ENCODE data around the gene FNDC11. TPM values are rescaled to one million over a fixed set of nuclear protein-coding genes. Genes with fewer than 3 reads are reported as not detected.

The FNDC11 gene
- total RNA-seq, 1 experiment from 2014 or later: 2.5 TPM

GRCh38 chr20:63536997-63537524, 16.9 kb upstream of the FNDC11 start, which contains the start of gene PTK6:
TSS of gene PTK6 (minus strand) at chr20:63537376. CDS start at chr20:63537314, 62 bp downstream.
- DNase-seq: no peak
- Histone ChIP-seq H3K4me2 (ENCODE audit: insufficient read depth, insufficient read length, low read length) (peak within 1 kb of the TSS; percentile 9), H4K5ac (ENCODE audit: insufficient read length, low read depth, low read length) (no peak within 1 kb of the TSS), H3K14ac (ENCODE audit: insufficient read depth, low read length) (no peak within 1 kb of the TSS), H3K9ac (ENCODE audit: extremely low read depth, insufficient read length, low read length) (no peak within 1 kb of the TSS), H4K20me1 (ENCODE audit: control insufficient read depth, insufficient read depth, insufficient read length) (peaks cover 2% of the 10 kb centered on the region), H3K23me2 (ENCODE audit: insufficient read length, low read depth, low read length, poor library complexity, severe bottlenecking) (no peaks in the 10 kb centered on the region), H3K9me3 (ENCODE audit: control insufficient read depth, low read depth, low read length) (no peaks in the 10 kb centered on the region), H3K79me2 (ENCODE audit: insufficient read depth, low read length) (no peaks in the 10 kb centered on the region), H3K4me1 (ENCODE audit: insufficient read depth, low read length) (no peaks in the 10 kb centered on the region), H3K56ac (ENCODE audit: insufficient read length, low read depth, low read length) (no peak within 1 kb of the TSS), H3K27ac (ENCODE audit: insufficient read length, low read depth, low read length) (no peak within 1 kb of the TSS), H3K23ac (ENCODE audit: insufficient read length, low read depth, low read length) (no peak within 1 kb of the TSS), H3K4ac (ENCODE audit: low read depth, low read length) (no peak within 1 kb of the TSS), H2AFZ (ENCODE audit: low read length) (no peak within 1 kb of the TSS), H2BK5ac (ENCODE audit: insufficient read length, low read length) (no peak within 1 kb of the TSS), H3K18ac (ENCODE audit: insufficient read length, low read depth, low read length) (no peak within 1 kb of the TSS), H2BK12ac (ENCODE audit: insufficient read length, low read depth, low read length) (no peak within 1 kb of the TSS), H3K27me3 (ENCODE audit: insufficient read depth, low read length) (no peaks in the 10 kb centered on the region), H2BK120ac (ENCODE audit: low read depth, low read length, poor library complexity, severe bottlenecking) (no peak within 1 kb of the TSS), H3K79me1 (ENCODE audit: insufficient read depth, low read depth, low read length, poor library complexity, severe bottlenecking) (no peaks in the 10 kb centered on the region), H2AK5ac (ENCODE audit: insufficient read length, low read length) (no peak within 1 kb of the TSS), H4K8ac (replicated peaks; ENCODE audit: insufficient read length, low read depth, low read length) (no peak within 1 kb of the TSS), H2BK20ac (ENCODE audit: low read depth, low read length, poor library complexity, severe bottlenecking) (no peak within 1 kb of the TSS), H4K91ac (ENCODE audit: insufficient read length, low read depth, low read length) (no peak within 1 kb of the TSS), H3T11ph (ENCODE audit: low read length) (no peak within 1 kb of the TSS), H2BK15ac (ENCODE audit: low read depth, low read length) (no peak within 1 kb of the TSS)
- TF ChIP-seq CTCF (conservative IDR thresholded peaks at IDR 0.05): no peak
- Mint-ChIP-seq H3K4me1 (peaks cover 3 to 8% of the 10 kb centered on the region in 2 experiments; a peak in 3 of 4 replicates), H3K27ac (peak within 1 kb of the TSS in 2 of 3 experiments; percentile 49 to 61; a peak in 3 of 7 replicates), H3K27me3 (ENCODE audit: low read depth) (no peaks in the 10 kb centered on the region), H3K4me3 (peak within 1 kb of the TSS; percentile 49 to 55; a peak in 3 of 5 replicates), H3K9me3 (no peaks in the 10 kb centered on the region), H3K36me3 (ENCODE audit: insufficient read depth in 1 of 3, low read depth in 3 of 3) (no peaks in the 10 kb centered on the region)
- WGBS (ENCODE audit: extremely low coverage, insufficient read length, low lambda C conversion rate): no CpG with 5 or more reads among the region's 29 CpGs
